Measurements from ENCODE around the gene CEP72.

DNA sequence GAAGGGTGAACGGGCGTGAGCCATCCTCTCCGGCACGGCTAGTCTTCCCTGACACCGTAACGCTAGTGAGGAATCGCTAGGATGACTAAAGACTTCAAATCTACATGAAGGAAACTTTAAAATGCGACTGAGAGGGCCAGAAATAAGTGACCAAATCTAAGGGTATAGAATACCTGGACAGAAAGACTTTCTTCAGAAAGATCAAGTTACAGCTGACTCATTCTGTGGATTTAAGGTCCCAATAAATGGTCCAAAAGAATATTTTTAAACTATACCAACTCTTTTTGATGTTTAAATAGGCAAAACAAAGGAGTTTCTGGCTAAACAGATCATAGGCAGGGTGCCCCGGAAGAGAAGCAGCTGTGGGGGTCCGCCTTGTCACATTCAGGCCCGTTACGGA lies 38.9 kb upstream of the CEP72 start:
- TF ChIP-seq CTCF (IDR thresholded peaks at IDR 0.05) (no peak), EZH2 (IDR thresholded peaks at IDR 0.05; ENCODE audit: borderline replicate concordance, insufficient read depth, low read depth, low read length, poor library complexity, severe bottlenecking) (no peak)

Data from B cell (primary cell).